ENCODE measurements around the gene GAREM2. TPM values are rescaled to one million over a fixed set of nuclear protein-coding genes. Genes with fewer than 3 reads are reported as not detected.

The GAREM2 gene
- total and polyA plus RNA-seq, 5 donors, result 1.9 to 6.9 (median 4.3) TPM

- no peaks in the 10 kb centered on the region for H3K27me3 ChIP-seq (ENCODE audit: control insufficient read depth, insufficient read depth)
- H3K27ac ChIP-seq (ENCODE audit: low read length), result no peak overlapping the region
- intact Hi-C loops (cut with DNase I), result loop anchor here in 1 of 4 donors (10.0 kb wide), 1 partner anchor 73 kb away; no protein-coding TSS in a partner anchor
- ATAC-seq, result no peak
- no peak overlapping the region for H3K4me3 ChIP-seq (ENCODE audit: low read length)
- WGBS, result 91% methylated on average over 5 of the region's 5 CpGs
- DNase-seq, result no peak
- H3K9me3 ChIP-seq (ENCODE audit: control insufficient read depth, low read length), result no peaks in the 10 kb centered on the region
- H3K4me1 ChIP-seq (ENCODE audit: control insufficient read depth, insufficient read depth, low read length), result no peaks in the 10 kb centered on the region
Observed at GRCh38 chr2:26212011-26212410, 39.1 kb downstream of the GAREM2 start.

- ATAC-seq (no peak), DNase-seq (no peak)
- no peaks in the 10 kb centered on the region for H3K9me3 ChIP-seq (ENCODE audit: control insufficient read depth, low read length)
- no peak overlapping the region for H3K4me3 ChIP-seq (ENCODE audit: low read length)
- no peaks in the 10 kb centered on the region for H3K27me3 ChIP-seq (ENCODE audit: control insufficient read depth, insufficient read depth)
- WGBS, result 89% methylated on average over 1 of the region's 1 CpG
- H3K27ac ChIP-seq (ENCODE audit: low read length), result no peak overlapping the region
- intact Hi-C loops (cut with DNase I), result loop anchor here in 1 of 4 donors (10.0 kb wide), 1 partner anchor 70 kb away; no protein-coding TSS in a partner anchor
- no peaks in the 10 kb centered on the region for H3K4me1 ChIP-seq (ENCODE audit: control insufficient read depth, insufficient read depth, low read length)
Observed at GRCh38 chr2:26214759-26215158, 41.9 kb downstream of the GAREM2 start.

DNA sequence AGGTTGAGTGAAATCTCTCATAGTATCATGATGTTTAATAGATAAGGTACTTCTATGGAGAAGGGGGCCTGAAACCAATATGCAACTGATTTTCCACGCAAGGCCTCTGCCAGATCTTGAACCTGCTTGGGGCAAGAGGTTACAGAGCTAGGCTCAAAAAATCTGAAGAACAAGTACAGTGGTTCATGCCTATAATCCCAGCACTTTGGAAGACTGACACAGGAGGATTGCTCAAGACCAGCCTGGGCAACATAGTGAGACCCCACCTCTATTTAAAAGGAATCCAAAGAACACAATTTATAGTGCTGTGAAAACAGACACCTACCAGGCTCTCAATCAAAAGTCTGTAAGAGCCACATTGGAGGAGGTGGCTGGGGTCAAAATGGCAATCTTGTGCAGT is 42.9 kb downstream of the GAREM2 start:
- ATAC-seq, result no peak
- no peak overlapping the region for H3K27ac ChIP-seq (ENCODE audit: low read length)
- intact Hi-C loops (cut with DNase I), result loop anchor here in 1 of 4 donors (10.0 kb wide), 1 partner anchor 69 kb away; no protein-coding TSS in a partner anchor
- no peak overlapping the region for H3K4me3 ChIP-seq (ENCODE audit: low read length)
- 94% methylated on average over 1 of the region's 1 CpG for WGBS
- DNase-seq, result no peak
- no peaks in the 10 kb centered on the region for H3K27me3 ChIP-seq (ENCODE audit: control insufficient read depth, insufficient read depth)
- no peaks in the 10 kb centered on the region for H3K4me1 ChIP-seq (ENCODE audit: control insufficient read depth, insufficient read depth, low read length)
- no peaks in the 10 kb centered on the region for H3K9me3 ChIP-seq (ENCODE audit: control insufficient read depth, low read length)

DNA sequence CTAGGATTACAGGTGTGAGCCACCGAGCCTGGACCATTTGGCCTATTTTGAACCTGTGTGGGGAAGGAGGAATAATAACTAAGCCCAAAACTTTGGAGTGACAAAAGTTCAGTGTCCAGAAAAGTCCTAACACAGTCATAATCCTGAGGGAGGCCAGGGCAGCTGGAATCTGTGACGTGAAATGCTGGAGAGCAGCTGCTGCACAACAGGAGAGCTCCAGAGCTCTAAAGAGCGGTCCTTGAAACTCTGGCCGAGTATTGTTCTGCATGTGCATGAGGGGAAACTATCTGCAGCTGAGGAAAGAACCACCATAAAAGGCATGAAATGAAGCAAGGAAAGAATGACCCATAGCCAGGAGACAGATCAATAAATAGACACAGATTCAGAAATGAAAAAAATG is 43.7 kb downstream of the GAREM2 start:
- Histone ChIP-seq H3K4me3 (ENCODE audit: low read length) (no peak overlapping the region), H3K4me1 (ENCODE audit: control insufficient read depth, insufficient read depth, low read length) (no peaks in the 10 kb centered on the region), H3K9me3 (ENCODE audit: control insufficient read depth, low read length) (no peaks in the 10 kb centered on the region), H3K27ac (ENCODE audit: low read length) (no peak overlapping the region), H3K27me3 (ENCODE audit: control insufficient read depth, insufficient read depth) (no peaks in the 10 kb centered on the region)
- no peak for DNase-seq
- intact Hi-C loops (cut with DNase I), result loop anchor here in 1 of 4 donors (10.0 kb wide), 1 partner anchor 68 kb away; no protein-coding TSS in a partner anchor
- WGBS, result 95% methylated on average over 4 of the region's 4 CpGs
- no peak for ATAC-seq

GRCh38 chr2:26217720-26218119 is 44.8 kb downstream of the GAREM2 start:
- Histone ChIP-seq H3K4me1 (ENCODE audit: control insufficient read depth, insufficient read depth, low read length) (no peaks in the 10 kb centered on the region), H3K9me3 (ENCODE audit: control insufficient read depth, low read length) (no peaks in the 10 kb centered on the region), H3K27me3 (ENCODE audit: control insufficient read depth, insufficient read depth) (no peaks in the 10 kb centered on the region), H3K4me3 (ENCODE audit: low read length) (no peak overlapping the region), H3K27ac (ENCODE audit: low read length) (no peak overlapping the region)
- ATAC-seq (no peak), DNase-seq (no peak)
- intact Hi-C loops (cut with DNase I), result loop anchor here in 1 of 4 donors (10.0 kb wide), 1 partner anchor 67 kb away; no protein-coding TSS in a partner anchor
- WGBS, result 82% methylated on average over 6 of the region's 6 CpGs

DNA sequence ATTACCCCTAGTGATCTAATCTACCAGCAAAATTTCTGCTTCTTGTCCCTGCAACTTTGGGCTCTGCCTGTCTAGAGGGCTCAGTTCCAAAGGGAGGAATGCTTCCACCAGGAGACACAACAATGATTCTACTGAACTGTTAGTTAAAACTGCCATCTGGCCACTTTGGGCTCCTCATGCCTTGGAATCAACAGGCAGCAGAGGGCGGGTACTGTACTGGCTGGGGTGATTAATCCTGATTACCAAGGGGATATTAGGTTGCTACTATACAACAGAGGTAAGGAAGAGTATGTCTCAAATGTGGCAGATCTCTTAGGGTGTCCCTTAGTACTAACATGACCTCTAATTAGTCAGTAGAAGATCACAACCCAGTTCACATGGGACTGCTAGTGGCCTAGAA is 50.1 kb downstream of the GAREM2 start:
- Histone ChIP-seq H3K27ac (ENCODE audit: low read length) (no peak overlapping the region), H3K9me3 (ENCODE audit: control insufficient read depth, low read length) (no peaks in the 10 kb centered on the region), H3K27me3 (ENCODE audit: control insufficient read depth, insufficient read depth) (no peaks in the 10 kb centered on the region), H3K4me1 (ENCODE audit: control insufficient read depth, insufficient read depth, low read length) (no peaks in the 10 kb centered on the region), H3K4me3 (ENCODE audit: low read length) (no peak overlapping the region)
- intact Hi-C loops (cut with DNase I), result loop anchor here in 1 of 4 donors (10.0 kb wide), 1 partner anchor 62 kb away; no protein-coding TSS in a partner anchor
- 96% methylated on average over 1 of the region's 1 CpG for WGBS
- ATAC-seq, result no peak
- DNase-seq, result no peak

DNA sequence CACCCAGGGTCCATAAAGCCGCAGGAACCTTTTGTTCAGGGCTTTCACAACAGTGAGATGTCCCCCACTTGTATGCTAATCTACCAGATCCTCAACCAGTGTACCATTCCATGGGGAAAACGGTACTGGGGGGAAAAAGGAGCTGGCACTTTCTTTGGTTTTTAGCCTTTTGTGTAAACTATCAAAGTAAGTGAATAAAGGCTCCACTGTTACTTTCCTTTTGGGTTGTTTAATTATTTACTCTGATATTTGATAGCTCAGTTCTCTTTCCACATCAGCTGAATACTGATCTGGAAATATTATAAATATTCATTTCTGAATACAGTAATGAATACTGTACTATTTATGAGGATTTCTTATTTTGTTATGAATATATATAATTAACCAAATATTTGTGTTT is 51.2 kb downstream of the GAREM2 start:
- intact Hi-C loops (cut with DNase I), result loop anchor here in 1 of 4 donors (10.0 kb wide), 1 partner anchor 61 kb away; no protein-coding TSS in a partner anchor

GRCh38 chr2:26229595-26229994 is 56.7 kb downstream of the GAREM2 start:
- ATAC-seq, result no peak
- no peak for DNase-seq
- Histone ChIP-seq H3K27ac (ENCODE audit: low read length) (no peak overlapping the region), H3K27me3 (ENCODE audit: control insufficient read depth, insufficient read depth) (no peaks in the 10 kb centered on the region), H3K4me3 (ENCODE audit: low read length) (no peak overlapping the region), H3K4me1 (ENCODE audit: control insufficient read depth, insufficient read depth, low read length) (no peaks in the 10 kb centered on the region), H3K9me3 (ENCODE audit: control insufficient read depth, low read length) (no peaks in the 10 kb centered on the region)
- WGBS, result 99% methylated on average over 3 of the region's 3 CpGs
- intact Hi-C loops (cut with DNase I), result loop anchor here in 1 of 4 donors (10.0 kb wide), 1 partner anchor 55 kb away; no protein-coding TSS in a partner anchor

More for the DNA sequence above, 51.2 kb downstream of the GAREM2 start:
- H3K9me3 ChIP-seq (ENCODE audit: control insufficient read depth, low read length), result no peaks in the 10 kb centered on the region
- H3K27me3 ChIP-seq (ENCODE audit: control insufficient read depth, insufficient read depth), result no peaks in the 10 kb centered on the region
- ATAC-seq, result no peak
- no peak for DNase-seq
- 92% methylated on average over 2 of the region's 2 CpGs for WGBS
- no peak overlapping the region for H3K4me3 ChIP-seq (ENCODE audit: low read length)
- H3K27ac ChIP-seq (ENCODE audit: low read length), result no peak overlapping the region
- no peaks in the 10 kb centered on the region for H3K4me1 ChIP-seq (ENCODE audit: control insufficient read depth, insufficient read depth, low read length)

GRCh38 chr2:26230806-26231205 is 57.9 kb downstream of the GAREM2 start:
- intact Hi-C loops (cut with DNase I), result loop anchor here in 1 of 4 donors (10.0 kb wide), 1 partner anchor 54 kb away; no protein-coding TSS in a partner anchor
- H3K27ac ChIP-seq (ENCODE audit: low read length), result no peak overlapping the region

DNA sequence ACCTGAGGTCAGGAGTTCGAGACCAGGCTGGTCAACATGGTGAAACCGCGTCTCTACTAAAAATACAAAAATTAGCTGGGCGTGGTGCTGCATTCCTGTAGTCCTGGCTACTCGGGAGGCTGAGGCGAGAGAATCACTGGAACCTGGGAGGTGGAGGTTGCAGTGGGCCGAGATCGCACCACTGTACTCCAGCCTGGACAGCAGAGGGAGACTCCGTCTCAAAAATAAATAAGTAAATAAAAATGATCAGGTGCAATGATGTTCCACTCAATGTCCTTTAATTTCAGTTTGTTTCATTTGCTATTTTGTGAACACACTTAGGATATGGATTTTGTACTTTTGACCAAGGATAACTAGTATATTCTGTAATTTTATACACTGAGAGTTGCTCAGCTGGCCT is 62.2 kb downstream of the GAREM2 start:
- H3K9me3 ChIP-seq (ENCODE audit: control insufficient read depth, low read length), result no peaks in the 10 kb centered on the region
- H3K4me1 ChIP-seq (ENCODE audit: control insufficient read depth, insufficient read depth, low read length), result peaks cover 3% of the 10 kb centered on the region
- WGBS, result 93% methylated on average over 9 of the region's 9 CpGs
- no peaks in the 10 kb centered on the region for H3K27me3 ChIP-seq (ENCODE audit: control insufficient read depth, insufficient read depth)
- intact Hi-C loops (cut with DNase I), result loop anchor here in 1 of 4 donors (10.0 kb wide), 1 partner anchor 50 kb away; no protein-coding TSS in a partner anchor
- ATAC-seq (no peak), DNase-seq (no peak)
- H3K4me3 ChIP-seq (ENCODE audit: low read length), result no peak overlapping the region
- no peak overlapping the region for H3K27ac ChIP-seq (ENCODE audit: low read length)

More at GRCh38 chr2:26230806-26231205, 57.9 kb downstream of the GAREM2 start:
- H3K4me3 ChIP-seq (ENCODE audit: low read length), result no peak overlapping the region
- H3K4me1 ChIP-seq (ENCODE audit: control insufficient read depth, insufficient read depth, low read length), result no peaks in the 10 kb centered on the region
- no peak for DNase-seq
- over 99% methylated on average over 2 of the region's 2 CpGs for WGBS
- H3K9me3 ChIP-seq (ENCODE audit: control insufficient read depth, low read length), result no peaks in the 10 kb centered on the region
- ATAC-seq, result no peak
- H3K27me3 ChIP-seq (ENCODE audit: control insufficient read depth, insufficient read depth), result no peaks in the 10 kb centered on the region

- Histone ChIP-seq H3K9me3 (ENCODE audit: control insufficient read depth, low read length) (no peaks in the 10 kb centered on the region), H3K27ac (ENCODE audit: low read length) (no peak overlapping the region), H3K4me1 (ENCODE audit: control insufficient read depth, insufficient read depth, low read length) (peaks cover 3% of the 10 kb centered on the region), H3K4me3 (ENCODE audit: low read length) (no peak overlapping the region), H3K27me3 (ENCODE audit: control insufficient read depth, insufficient read depth) (no peaks in the 10 kb centered on the region)
- WGBS, result 87% methylated on average over 1 of the region's 1 CpG
- ATAC-seq (no peak), DNase-seq (no peak)
- intact Hi-C loops (cut with DNase I), result loop anchor here in 1 of 4 donors (10.0 kb wide), 1 partner anchor 47 kb away; no protein-coding TSS in a partner anchor
Observed at GRCh38 chr2:26237868-26238267, 65.0 kb downstream of the GAREM2 start.

Measured in right cardiac atrium (tissue), 5 donors.